HepG2 (cell line): ENCODE data around the gene ODC1. TPM values are rescaled to one million over a fixed set of nuclear protein-coding genes. Genes with fewer than 3 reads are reported as not detected.
A peak's percentile ranks its signal among the peaks of the same experiment; 100 is the strongest.

Experiments used
- ATAC-seq: fragments of 200-7000 bp; cut with Tn5 transposase; 3 replicates; pipeline ENCODE4 v1.9.1; 2020; ENCODE audit warnings: mild to moderate bottlenecking, moderate library complexity
- BruUV-seq: library from RNA; stranded (reverse); fragments of 400-500 nt; replicated peaks from 2 replicates; lab custom pipeline; 2021; lab: Mats Ljungman, UMichigan
- CTCF ChIA-PET: fragments of 300-600 bp; formaldehyde crosslinking; extraction: SDS; loops from one replicate; lab custom pipeline; 2021; ENCODE audit warnings: low total read pairs, inconsistent platforms, low intra/inter-chr PET ratio; lab: Yijun Ruan, JAX
- POLR2A ChIA-PET: fragments of 350-600 bp; sonication (Branson Sonifier 250); formaldehyde crosslinking; loops from one replicate; lab custom pipeline; 2020; ENCODE audit warnings: antibody characterized with exemption, inconsistent platforms; lab: Yijun Ruan, JAX
- DNase-seq: peaks from one replicate; pipeline ENCODE4 v3.0.0-alpha.2; 2015; ENCODE audit warnings: low spot score
- FAIRE-seq: peaks from 3 replicates; lab custom pipeline; 2011; peaks lifted over from hg19 to GRCh38; lab: Jason Lieb, UNC
- H2AFZ ChIP-seq: one replicate; pipeline ENCODE4 v1.6.1; 2011; ENCODE audit warnings: low read length, inconsistent platforms
- H3K27ac ChIP-seq: fragments of 300-600 bp; 3 replicates; pipeline ENCODE4 v1.8.0; 2011; ENCODE audit warnings: mixed run types, mild to moderate bottlenecking, mixed read lengths, low read length, inconsistent platforms; ENCODE audit not compliant: insufficient read depth; ENCODE audit errors: extremely low read length
- H3K27me3 ChIP-seq, 2 experiments: fragments of 200-600 bp in 1 of 2; 2 replicates in 1 of 2; 3 replicates in 1 of 2; pipeline versions ENCODE4 v1.6.0 to v1.8.0; 2011; ENCODE audit warnings: low read length in 2 of 2, mild to moderate bottlenecking in 2 of 2, moderate library complexity in 2 of 2, inconsistent platforms in 1 of 2; ENCODE audit not compliant: insufficient read depth in 2 of 2, control insufficient read depth in 1 of 2
- H3K36me3 ChIP-seq, 2 experiments: fragments of 200-600 bp in 1 of 2; replicated peaks in 1 of 2; 2 replicates in 1 of 2; 3 replicates in 1 of 2; pipeline versions ENCODE4 v1.5.1 to v1.8.0; 2011; ENCODE audit warnings: low read length in 2 of 2, inconsistent platforms in 1 of 2; ENCODE audit not compliant: insufficient read depth in 2 of 2, control insufficient read depth in 1 of 2
- H3K4me1 ChIP-seq: 2 replicates; pipeline ENCODE4 v1.5.1; 2012; ENCODE audit warnings: low read length, inconsistent platforms; ENCODE audit not compliant: insufficient read depth
- H3K4me2 ChIP-seq: 2 replicates; pipeline ENCODE4 v1.6.0; 2011; ENCODE audit warnings: low read depth, low read length, inconsistent platforms
- H3K4me3 ChIP-seq, 3 experiments: fragments of 200-600 bp in 1 of 3; sonication (generic), shearing (Covaris generic) in 1 of 3; replicated peaks in 1 of 3; 2 replicates each; pipeline ENCODE4 v1.5.1; 2011 to 2016; ENCODE audit warnings: low read length in 3 of 3, inconsistent platforms in 2 of 3, low read depth in 2 of 3, mild to moderate bottlenecking in 2 of 3, control low read depth in 1 of 3, mixed read lengths in 1 of 3; ENCODE audit not compliant: insufficient read depth in 1 of 3
- H3K79me2 ChIP-seq: one replicate; pipeline ENCODE4 v1.6.1; 2011; ENCODE audit warnings: low read length, inconsistent platforms; ENCODE audit not compliant: insufficient read depth
- H3K9ac ChIP-seq: 2 replicates; pipeline ENCODE4 v1.6.0; 2011; ENCODE audit warnings: mild to moderate bottlenecking, low read depth, low read length, inconsistent platforms; ENCODE audit not compliant: insufficient read depth
- H3K9me3 ChIP-seq: 2 replicates; pipeline ENCODE4 v1.5.1; 2012; ENCODE audit warnings: mild to moderate bottlenecking, low read length
- H4K20me1 ChIP-seq: 2 replicates; pipeline ENCODE4 v1.6.0; 2011; ENCODE audit warnings: inconsistent platforms, mild to moderate bottlenecking, low read length, moderate library complexity; ENCODE audit not compliant: insufficient read depth
- NKX3-1 ChIP-seq: sonication (generic); formaldehyde crosslinking; IDR thresholded peaks from 2 replicates; pipeline ENCODE4 v1.5.0; 2020; ENCODE audit warnings: missing genetic modification reagents
- ZBTB10 ChIP-seq: sonication (generic); formaldehyde crosslinking; IDR thresholded peaks from 2 replicates; pipeline ENCODE4 v1.4.0; 2020; ENCODE audit warnings: missing genetic modification reagents, borderline replicate concordance
- ZNF687 ChIP-seq: sonication (generic); formaldehyde crosslinking; IDR thresholded peaks from 2 replicates; pipeline ENCODE4 v1.5.1; 2020; ENCODE audit warnings: mild to moderate bottlenecking, missing genetic modification reagents, moderate library complexity
- WGBS: methylation state at CpG from one replicate; pipeline ENCODE4 v1.1.6; 2017; ENCODE audit warnings: low lambda C conversion rate; 5-methylcytosine and 5-hydroxymethylcytosine counted together
- in situ Hi-C: cut with HindIII; loops from 2 replicates; pipeline ENCODE4 v1.10.0; 2017; ENCODE audit warnings: low pct_unique_long_range_greater_than_20kb; ENCODE audit not compliant: extremely low pct_ligation_motif_present
- intact Hi-C: fragments of 100-400 bp; cut with micrococcal nuclease; formaldehyde crosslinking; loops from one replicate; pipeline ENCODE4 v1.10.0; 2022; ENCODE audit not compliant: unreplicated experiment
- polyA plus RNA-seq, 8 experiments: library from polyadenylated mRNA; depleted of rRNA in 3 of 8; stranded (reverse) in 7 of 8; unstranded in 1 of 8; fragments of >200 nt; fragmentation: Illumina TruSeq in 4 of 8; extraction: Trizol in 4 of 8; gene quantifications; 2 replicates each; pipeline versions ENCODE4 v1.2.1 to v1.2.3, GENCODE V29; 2011 to 2016; ENCODE audit warnings: low read depth in 4 of 8, missing spikeins in 1 of 8, mixed read lengths in 1 of 8; ENCODE audit not compliant: insufficient read depth in 1 of 8
- total RNA-seq, 5 experiments: library from RNA; depleted of rRNA; stranded (reverse); fragments of >200 nt; fragmentation: Illumina TruSeq; extraction: Trizol; gene quantifications; 2 replicates each; pipeline ENCODE4 v1.2.3, GENCODE V29; 2016; ENCODE audit warnings: low read depth in 1 of 5
- TF ChIP-seq, protein P1 (sequence below): sonication (generic); formaldehyde crosslinking; IDR thresholded peaks from 2 replicates; pipeline ENCODE4 v1.5.0; 2020; ENCODE audit warnings: mild to moderate bottlenecking, missing genetic modification reagents, moderate library complexity
- TF ChIP-seq, protein P2 (sequence below), 2 experiments: sonication (generic) in 1 of 2; formaldehyde crosslinking in 1 of 2; IDR thresholded peaks; 2 replicates each; pipeline versions ENCODE4 v1.6.1 to v1.9.0; 2014 to 2022; ENCODE audit warnings: antibody characterized with exemption in 1 of 2, borderline replicate concordance in 1 of 2, inconsistent platforms in 1 of 2, low read depth in 1 of 2, missing genetic modification reagents in 1 of 2

ODC1 gene
- total and polyA plus RNA-seq, 2 of the 13 experiments (the other 11 are each of a cell fraction or from before 2014, with no cell fraction given) = 142 to 371 TPM

GRCh38 chr2:10460366-10460796 is 12.3 kb upstream of the ODC1 start:
- H4K20me1 ChIP-seq = no peaks in the 10 kb centered on the region
- H3K27me3 ChIP-seq = peaks cover 3 to 31% of the 10 kb centered on the region in 2 experiments; a peak in 4 of 5 replicates
- no peaks in the 10 kb centered on the region for H3K79me2 ChIP-seq
- no peak overlapping the region for H3K4me3 ChIP-seq
- H3K9ac ChIP-seq = no peak overlapping the region
- ChIA-PET POLR2A (interaction anchor here (2.1 kb wide), 1 partner anchor 11 kb away, joined by 9 read pairs; no protein-coding TSS in a partner anchor), CTCF (no interaction called here)
- H3K4me2 ChIP-seq = no peak overlapping the region
- DNase-seq (no peak), FAIRE-seq (no peak), ATAC-seq (peak; percentile 74)
- no peaks in the 10 kb centered on the region for H3K9me3 ChIP-seq
- H2AFZ ChIP-seq = no peak overlapping the region
- no peaks in the 10 kb centered on the region for H3K36me3 ChIP-seq
- no peak overlapping the region for H3K27ac ChIP-seq
- WGBS = 64% methylated on average over 17 of the region's 17 CpGs
- intact Hi-C loops (loop anchor here (2.0 to 10.0 kb wide), 2 partner anchors 20 to 204 kb away; no protein-coding TSS in a partner anchor), in situ Hi-C loops (no loop called here)
- BruUV-seq = no TSS peak
- peaks cover 13% of the 10 kb centered on the region for H3K4me1 ChIP-seq
- TF ChIP-seq, protein P1, sequence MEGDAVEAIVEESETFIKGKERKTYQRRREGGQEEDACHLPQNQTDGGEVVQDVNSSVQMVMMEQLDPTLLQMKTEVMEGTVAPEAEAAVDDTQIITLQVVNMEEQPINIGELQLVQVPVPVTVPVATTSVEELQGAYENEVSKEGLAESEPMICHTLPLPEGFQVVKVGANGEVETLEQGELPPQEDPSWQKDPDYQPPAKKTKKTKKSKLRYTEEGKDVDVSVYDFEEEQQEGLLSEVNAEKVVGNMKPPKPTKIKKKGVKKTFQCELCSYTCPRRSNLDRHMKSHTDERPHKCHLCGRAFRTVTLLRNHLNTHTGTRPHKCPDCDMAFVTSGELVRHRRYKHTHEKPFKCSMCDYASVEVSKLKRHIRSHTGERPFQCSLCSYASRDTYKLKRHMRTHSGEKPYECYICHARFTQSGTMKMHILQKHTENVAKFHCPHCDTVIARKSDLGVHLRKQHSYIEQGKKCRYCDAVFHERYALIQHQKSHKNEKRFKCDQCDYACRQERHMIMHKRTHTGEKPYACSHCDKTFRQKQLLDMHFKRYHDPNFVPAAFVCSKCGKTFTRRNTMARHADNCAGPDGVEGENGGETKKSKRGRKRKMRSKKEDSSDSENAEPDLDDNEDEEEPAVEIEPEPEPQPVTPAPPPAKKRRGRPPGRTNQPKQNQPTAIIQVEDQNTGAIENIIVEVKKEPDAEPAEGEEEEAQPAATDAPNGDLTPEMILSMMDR (CRISPR knock-in tag) = peak; percentile 46
- TF ChIP-seq, protein P2, sequence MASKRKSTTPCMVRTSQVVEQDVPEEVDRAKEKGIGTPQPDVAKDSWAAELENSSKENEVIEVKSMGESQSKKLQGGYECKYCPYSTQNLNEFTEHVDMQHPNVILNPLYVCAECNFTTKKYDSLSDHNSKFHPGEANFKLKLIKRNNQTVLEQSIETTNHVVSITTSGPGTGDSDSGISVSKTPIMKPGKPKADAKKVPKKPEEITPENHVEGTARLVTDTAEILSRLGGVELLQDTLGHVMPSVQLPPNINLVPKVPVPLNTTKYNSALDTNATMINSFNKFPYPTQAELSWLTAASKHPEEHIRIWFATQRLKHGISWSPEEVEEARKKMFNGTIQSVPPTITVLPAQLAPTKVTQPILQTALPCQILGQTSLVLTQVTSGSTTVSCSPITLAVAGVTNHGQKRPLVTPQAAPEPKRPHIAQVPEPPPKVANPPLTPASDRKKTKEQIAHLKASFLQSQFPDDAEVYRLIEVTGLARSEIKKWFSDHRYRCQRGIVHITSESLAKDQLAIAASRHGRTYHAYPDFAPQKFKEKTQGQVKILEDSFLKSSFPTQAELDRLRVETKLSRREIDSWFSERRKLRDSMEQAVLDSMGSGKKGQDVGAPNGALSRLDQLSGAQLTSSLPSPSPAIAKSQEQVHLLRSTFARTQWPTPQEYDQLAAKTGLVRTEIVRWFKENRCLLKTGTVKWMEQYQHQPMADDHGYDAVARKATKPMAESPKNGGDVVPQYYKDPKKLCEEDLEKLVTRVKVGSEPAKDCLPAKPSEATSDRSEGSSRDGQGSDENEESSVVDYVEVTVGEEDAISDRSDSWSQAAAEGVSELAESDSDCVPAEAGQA (IDR thresholded peaks at IDR 0.05; ENCODE audit: low read depth) = no peak
- TF ChIP-seq, protein P2 (CRISPR knock-in tag; IDR thresholded peaks at IDR 0.05; ENCODE audit: borderline replicate concordance) = no peak
- TF ChIP-seq ZBTB10 (CRISPR knock-in tag) (no peak), NKX3-1 (CRISPR knock-in tag) (no peak), ZNF687 (CRISPR knock-in tag) (peak; percentile 28; the same call in 1 of the 2 replicates)
